Neural crest cell (in vitro differentiated cells): ENCODE results near the gene PCK2. TPM values are rescaled to one million over a fixed set of nuclear protein-coding genes. Genes with fewer than 3 reads are reported as not detected.

Source experiments
- DNase-seq: peaks from one replicate; pipeline ENCODE4 v3.0.0; 2021; ENCODE audit warnings: low read depth, mixed read lengths, low spot score
- H3K27ac Mint-ChIP-seq: one replicate; pipeline ENCODE4 v1.8.0; 2021; ENCODE audit warnings: mild to moderate bottlenecking, mixed read lengths; ENCODE audit not compliant: unreplicated experiment
- H3K27me3 Mint-ChIP-seq: 2 replicates; pipeline ENCODE4 v1.8.0; 2021; ENCODE audit warnings: low read depth, mild to moderate bottlenecking, mixed read lengths
- H3K36me3 Mint-ChIP-seq: 2 replicates; pipeline ENCODE4 v1.8.0; 2021; ENCODE audit warnings: low read depth, mild to moderate bottlenecking, mixed read lengths
- H3K4me1 Mint-ChIP-seq: 2 replicates; pipeline ENCODE4 v1.8.0; 2021; ENCODE audit warnings: mixed read lengths
- H3K4me3 Mint-ChIP-seq: one replicate; pipeline ENCODE4 v1.8.0; 2021; ENCODE audit warnings: mild to moderate bottlenecking, mixed read lengths
- H3K9me3 Mint-ChIP-seq: 2 replicates; pipeline ENCODE4 v1.8.0; 2021; ENCODE audit warnings: mixed read lengths
- total RNA-seq: library from RNA; stranded (reverse); gene quantifications from 2 replicates; pipeline ENCODE4 v1.2.1, GENCODE V29; 2021
- TF ChIP-seq, protein P1 (sequence below): fragments of 200-600 bp; sonication (generic); conservative IDR thresholded peaks from 2 replicates; pipeline ENCODE4 v1.5.0; 2021; ENCODE audit warnings: antibody characterized with exemption, mild to moderate bottlenecking

PCK2 gene
- total RNA-seq, 1 donor from 2014 or later, result 26.7 TPM

DNA sequence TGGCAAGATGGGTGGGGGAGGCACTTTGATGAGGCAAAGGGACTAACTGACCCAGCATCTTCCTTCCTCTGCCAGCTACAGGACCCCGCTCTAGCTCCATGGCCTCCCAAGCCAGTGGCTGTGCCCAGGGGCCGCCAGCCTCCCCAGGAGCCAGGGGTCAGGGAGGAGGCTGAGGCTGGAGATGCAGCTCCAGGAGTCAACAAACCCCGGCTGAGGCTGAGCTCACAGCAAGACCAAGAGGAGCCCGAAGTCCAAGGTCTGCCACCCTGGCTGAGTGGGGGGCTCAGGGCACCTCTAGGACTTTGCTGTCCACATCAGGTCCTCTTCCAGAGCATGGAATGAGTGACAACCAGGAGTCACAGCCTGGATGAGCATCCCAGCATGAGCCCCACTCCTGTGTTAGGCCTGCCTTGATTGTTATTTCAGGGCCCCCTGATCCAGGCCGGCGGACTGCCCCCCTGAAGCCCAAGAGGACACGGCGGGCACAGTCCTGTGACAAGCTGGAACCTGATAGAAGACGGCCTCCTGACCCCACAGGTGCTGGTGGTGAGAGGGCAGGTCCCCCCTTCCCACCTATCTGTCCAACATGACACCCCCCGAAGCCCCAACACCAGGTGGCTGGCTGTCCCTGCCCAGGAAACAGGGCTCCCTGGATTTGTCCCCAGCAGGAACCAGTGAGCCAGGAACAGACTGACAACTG lies 25.2 kb upstream of the PCK2 start:
- H3K9me3 Mint-ChIP-seq, result no peaks in the 10 kb centered on the region
- TF ChIP-seq, protein P1, sequence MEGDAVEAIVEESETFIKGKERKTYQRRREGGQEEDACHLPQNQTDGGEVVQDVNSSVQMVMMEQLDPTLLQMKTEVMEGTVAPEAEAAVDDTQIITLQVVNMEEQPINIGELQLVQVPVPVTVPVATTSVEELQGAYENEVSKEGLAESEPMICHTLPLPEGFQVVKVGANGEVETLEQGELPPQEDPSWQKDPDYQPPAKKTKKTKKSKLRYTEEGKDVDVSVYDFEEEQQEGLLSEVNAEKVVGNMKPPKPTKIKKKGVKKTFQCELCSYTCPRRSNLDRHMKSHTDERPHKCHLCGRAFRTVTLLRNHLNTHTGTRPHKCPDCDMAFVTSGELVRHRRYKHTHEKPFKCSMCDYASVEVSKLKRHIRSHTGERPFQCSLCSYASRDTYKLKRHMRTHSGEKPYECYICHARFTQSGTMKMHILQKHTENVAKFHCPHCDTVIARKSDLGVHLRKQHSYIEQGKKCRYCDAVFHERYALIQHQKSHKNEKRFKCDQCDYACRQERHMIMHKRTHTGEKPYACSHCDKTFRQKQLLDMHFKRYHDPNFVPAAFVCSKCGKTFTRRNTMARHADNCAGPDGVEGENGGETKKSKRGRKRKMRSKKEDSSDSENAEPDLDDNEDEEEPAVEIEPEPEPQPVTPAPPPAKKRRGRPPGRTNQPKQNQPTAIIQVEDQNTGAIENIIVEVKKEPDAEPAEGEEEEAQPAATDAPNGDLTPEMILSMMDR, result no peak
- H3K4me3 Mint-ChIP-seq, result no peak overlapping the region
- H3K36me3 Mint-ChIP-seq, result no peaks in the 10 kb centered on the region
- peaks cover 7% of the 10 kb centered on the region for H3K27me3 Mint-ChIP-seq
- no peak for DNase-seq
- H3K4me1 Mint-ChIP-seq, result no peaks in the 10 kb centered on the region
- no peak overlapping the region for H3K27ac Mint-ChIP-seq

DNA sequence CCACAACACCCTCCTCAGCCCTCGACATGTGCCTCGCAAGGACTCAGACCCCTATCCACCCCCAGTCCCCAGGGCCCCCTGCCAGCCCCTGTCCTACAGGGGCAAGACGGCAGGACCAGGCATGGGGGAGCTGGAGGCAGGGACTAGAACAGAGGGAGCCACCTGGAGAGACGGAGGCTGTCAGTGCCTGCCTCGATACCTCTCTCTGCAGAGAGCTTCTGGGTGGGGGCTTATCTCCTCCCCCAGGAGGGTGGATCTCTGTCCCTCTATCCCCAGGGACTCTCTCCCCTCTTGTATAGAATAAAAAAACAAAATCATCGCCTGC lies 24.7 kb upstream of the PCK2 start:
- DNase-seq, result no peak
- peaks cover 7% of the 10 kb centered on the region for H3K27me3 Mint-ChIP-seq
- H3K27ac Mint-ChIP-seq, result no peak overlapping the region
- no peaks in the 10 kb centered on the region for H3K9me3 Mint-ChIP-seq
- H3K4me1 Mint-ChIP-seq, result no peaks in the 10 kb centered on the region
- H3K36me3 Mint-ChIP-seq, result no peaks in the 10 kb centered on the region
- TF ChIP-seq, protein P1, result no peak
- H3K4me3 Mint-ChIP-seq, result no peak overlapping the region

DNA sequence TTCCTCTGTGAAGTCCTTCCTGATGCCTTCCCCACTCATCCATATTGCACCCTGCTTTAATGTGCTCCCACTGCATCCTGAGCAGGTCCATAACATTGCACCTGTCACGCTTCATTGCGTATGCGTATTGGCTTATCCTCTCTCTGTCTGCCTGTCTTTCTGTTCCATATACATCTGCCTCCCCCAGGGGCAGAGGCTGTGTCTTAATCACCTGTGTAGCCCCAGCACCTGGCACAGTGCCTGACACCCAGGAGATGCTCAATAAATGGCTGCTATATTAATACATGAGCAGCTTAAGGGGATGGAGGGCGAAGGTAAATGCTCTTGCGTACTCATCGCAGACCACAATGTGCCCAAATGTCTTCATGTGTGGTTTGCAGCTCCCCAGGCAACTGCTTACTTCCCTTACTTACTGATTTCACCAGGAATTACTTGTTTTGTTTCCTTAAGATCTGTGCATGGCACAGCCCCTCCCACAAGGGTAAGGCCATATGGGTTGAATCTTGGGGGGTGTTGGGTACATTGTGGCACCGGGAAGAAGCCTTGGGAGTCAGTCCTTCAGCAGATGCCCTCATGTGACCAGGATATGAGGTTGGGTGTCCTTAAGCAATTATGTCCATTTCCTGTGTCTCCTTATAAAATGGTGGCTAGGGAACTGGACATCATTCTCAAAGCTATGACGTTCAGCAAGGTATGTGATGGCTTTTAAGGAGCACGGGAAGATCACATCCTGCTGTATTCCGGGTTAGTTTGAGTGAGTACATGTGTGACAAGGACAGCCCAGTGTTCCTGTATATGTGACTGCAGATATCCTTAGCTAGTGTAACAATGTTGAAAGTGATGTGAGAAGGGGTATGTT lies 23.6 kb upstream of the PCK2 start:
- DNase-seq, result no peak
- no peaks in the 10 kb centered on the region for H3K36me3 Mint-ChIP-seq
- TF ChIP-seq, protein P1, result no peak
- H3K4me3 Mint-ChIP-seq, result no peak overlapping the region
- peaks cover 7% of the 10 kb centered on the region for H3K27me3 Mint-ChIP-seq
- no peaks in the 10 kb centered on the region for H3K9me3 Mint-ChIP-seq
- H3K4me1 Mint-ChIP-seq, result no peaks in the 10 kb centered on the region
- no peak overlapping the region for H3K27ac Mint-ChIP-seq

DNA sequence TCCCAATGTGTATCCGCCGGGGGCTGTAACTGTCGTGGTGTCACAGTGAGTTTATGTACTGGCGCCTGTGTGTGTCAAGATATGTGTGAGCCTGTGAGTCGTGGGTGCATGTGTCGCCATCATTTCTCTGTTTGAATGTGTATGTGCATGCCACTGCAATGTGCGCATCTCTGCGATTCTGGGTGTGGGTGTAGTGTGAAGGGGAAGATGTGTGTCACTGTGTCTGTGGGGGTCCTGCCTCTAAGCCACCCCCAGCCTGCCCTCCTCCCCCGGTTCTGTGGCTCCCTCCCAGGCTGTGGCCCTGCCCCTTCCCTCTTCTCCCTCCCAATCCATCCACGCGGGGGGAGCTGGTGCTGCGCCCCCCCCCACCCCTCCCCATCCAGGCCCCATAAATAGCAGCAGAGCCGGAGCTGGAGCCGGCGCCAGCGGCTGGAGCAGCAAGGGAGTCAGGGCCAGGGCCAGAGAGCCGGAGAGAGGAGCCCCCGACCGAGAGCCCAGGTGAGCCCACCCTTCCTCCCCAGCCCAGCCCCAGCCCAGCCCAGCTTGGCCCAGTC lies 22.9 kb upstream of the PCK2 start, which contains the start of gene CPNE6:
Gene CPNE6, plus strand, starts transcription at position 419 of the 554 bp plus-strand sequence. CDS start 1,375 bp downstream, outside the sequence.
- no peak within 1 kb of the TSS for H3K4me3 Mint-ChIP-seq
- H3K27me3 Mint-ChIP-seq, result peaks cover 7% of the 10 kb centered on the region
- H3K9me3 Mint-ChIP-seq, result no peaks in the 10 kb centered on the region
- no peak for DNase-seq
- no peak within 1 kb of the TSS for H3K27ac Mint-ChIP-seq
- H3K4me1 Mint-ChIP-seq, result no peaks in the 10 kb centered on the region
- no peaks in the 10 kb centered on the region for H3K36me3 Mint-ChIP-seq
- TF ChIP-seq, protein P1, result no peak

DNA sequence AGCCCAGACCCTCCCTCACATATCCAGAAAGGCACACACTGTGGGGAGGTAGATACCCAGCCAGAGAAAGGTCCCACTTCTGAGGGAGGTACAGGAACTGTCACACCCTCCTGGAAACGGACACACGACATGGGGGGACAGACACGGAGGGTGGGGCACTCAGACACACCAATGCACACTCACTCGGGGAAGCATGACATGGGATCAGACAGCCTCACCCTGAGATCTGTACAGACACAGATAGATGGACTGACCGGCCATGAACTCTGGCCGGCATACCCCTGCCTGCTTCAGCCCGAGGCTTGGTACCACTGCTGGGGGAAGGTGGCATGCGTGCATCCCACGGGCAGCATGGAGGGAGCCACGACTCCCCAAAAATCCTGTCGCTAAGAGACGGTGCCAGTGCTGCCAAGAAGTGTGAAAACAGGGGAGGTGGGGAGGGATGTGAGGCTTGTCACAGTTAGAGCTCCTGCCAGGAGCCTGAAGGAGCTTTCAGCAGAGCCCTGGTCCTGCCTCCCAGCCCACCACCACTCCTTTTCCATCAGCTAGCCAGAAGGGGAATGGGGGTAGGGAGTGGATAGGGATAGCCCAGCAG lies 22.2 kb upstream of the PCK2 start:
- no peak for DNase-seq
- H3K4me1 Mint-ChIP-seq, result no peaks in the 10 kb centered on the region
- no peak overlapping the region for H3K27ac Mint-ChIP-seq
- no peak overlapping the region for H3K4me3 Mint-ChIP-seq
- TF ChIP-seq, protein P1, result no peak
- H3K36me3 Mint-ChIP-seq, result no peaks in the 10 kb centered on the region
- no peaks in the 10 kb centered on the region for H3K9me3 Mint-ChIP-seq
- H3K27me3 Mint-ChIP-seq, result peaks cover 7% of the 10 kb centered on the region
